CD4-positive, alpha-beta T cell treated with Interleukin-17A for 4 hours (primary cell): ENCODE data around the gene GJA9.
"Not testable (repeated sequence)": the region's sequence is repeated elsewhere in the genome, so short reads cannot be mapped to it uniquely, and the experiment has no call there.

Experiments used
- DNase-seq: peaks from one replicate; pipeline ENCODE4 v3.0.0-alpha.2; 2020; ENCODE audit warnings: mixed read lengths

The GJA9 gene

GRCh38 chr1:38873027-38873969, 8.1 kb downstream of the GJA9 start, which contains the start of gene MYCBP:
Gene MYCBP (minus strand): TSS chr1:38873348. CDS start chr1:38873305, 43 bp downstream.
- DNase-seq, result peak; percentile 96

GRCh38 chr1:38872401-38873026, 8.9 kb downstream of the GJA9 start:
- peak; percentile 52 for DNase-seq

DNA sequence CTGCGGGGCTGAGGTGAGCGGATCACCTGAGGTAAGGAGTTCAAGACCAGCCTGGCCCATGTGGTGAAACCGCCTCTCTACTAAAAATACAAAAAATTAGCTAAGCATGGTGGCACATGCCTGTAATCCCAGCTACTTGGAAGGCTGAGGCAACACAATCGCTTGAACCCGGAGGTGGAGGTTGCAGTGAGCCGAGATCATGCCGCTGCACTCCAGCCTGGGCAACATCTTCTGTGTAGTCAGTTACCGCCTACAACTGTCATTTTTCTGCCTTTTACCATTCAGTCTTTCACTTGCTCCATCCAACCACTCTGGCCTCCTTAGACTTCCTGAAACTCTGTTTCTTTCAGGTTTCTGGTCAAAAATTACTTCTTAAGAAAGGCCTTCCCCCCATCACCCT, 10.4 kb downstream of the GJA9 start:
- DNase-seq, result no peak

GRCh38 chr1:38867208-38867607, 14.2 kb downstream of the GJA9 start:
- no peak for DNase-seq

DNA sequence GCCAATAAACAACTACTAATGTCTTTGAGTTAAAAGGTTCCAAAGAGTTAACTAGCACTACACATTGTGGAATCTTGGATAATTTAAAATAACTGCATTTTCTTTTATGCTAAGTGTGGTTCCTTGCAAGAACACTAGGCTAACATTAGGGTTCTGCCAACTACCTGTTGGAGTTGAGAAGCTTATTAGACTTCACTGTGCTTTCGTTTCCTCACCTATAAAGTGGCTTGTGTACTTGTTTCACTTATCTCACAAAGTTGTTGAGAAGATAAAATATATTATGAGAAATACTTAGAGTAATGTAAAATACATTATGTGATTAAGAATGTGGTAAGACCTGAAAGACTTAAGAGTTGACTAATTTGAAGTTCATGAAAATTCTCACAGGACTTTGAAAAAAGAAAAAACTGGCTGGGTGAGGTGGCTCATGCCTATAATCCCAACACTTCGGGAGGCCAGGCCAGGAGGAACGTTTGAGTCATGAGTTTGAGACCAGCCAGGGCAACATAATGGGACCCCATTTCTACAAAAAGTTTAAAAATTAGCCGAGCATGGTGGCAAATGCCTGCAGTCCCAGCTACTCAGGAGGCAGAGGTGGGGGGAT, 16.2 kb downstream of the GJA9 start:
- no peak for DNase-seq

GRCh38 chr1:38860454-38860795, 21.0 kb downstream of the GJA9 start:
- no peak for DNase-seq

GRCh38 chr1:38859561-38860453, 21.6 kb downstream of the GJA9 start, which contains the start of gene RRAGC:
Gene RRAGC (minus strand): TSS chr1:38859772. CDS start chr1:38859646, 126 bp downstream.
- peak; percentile 97 for DNase-seq

- peak; percentile 49 for DNase-seq
Measured at GRCh38 chr1:38858833-38859560, 22.4 kb downstream of the GJA9 start.

DNA sequence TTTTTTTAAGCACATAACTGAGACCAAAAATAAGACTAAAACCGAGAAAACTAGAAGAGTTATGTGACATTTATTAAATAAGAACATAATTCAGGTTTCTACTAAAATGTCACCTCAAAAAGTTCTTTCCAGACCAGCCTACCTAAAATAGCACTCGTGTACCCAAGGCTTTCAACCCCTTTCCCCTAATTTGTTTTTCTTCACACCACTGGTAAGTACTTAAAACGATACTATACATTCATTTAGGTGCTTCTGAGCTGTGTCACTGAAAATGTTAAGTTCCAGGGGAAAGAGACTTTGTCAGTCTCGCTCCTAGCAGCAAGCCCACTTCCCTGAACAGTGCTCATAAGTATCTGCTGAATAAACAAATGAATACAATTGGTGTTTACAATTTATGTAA, 28.6 kb downstream of the GJA9 start:
- DNase-seq, result no peak

DNA sequence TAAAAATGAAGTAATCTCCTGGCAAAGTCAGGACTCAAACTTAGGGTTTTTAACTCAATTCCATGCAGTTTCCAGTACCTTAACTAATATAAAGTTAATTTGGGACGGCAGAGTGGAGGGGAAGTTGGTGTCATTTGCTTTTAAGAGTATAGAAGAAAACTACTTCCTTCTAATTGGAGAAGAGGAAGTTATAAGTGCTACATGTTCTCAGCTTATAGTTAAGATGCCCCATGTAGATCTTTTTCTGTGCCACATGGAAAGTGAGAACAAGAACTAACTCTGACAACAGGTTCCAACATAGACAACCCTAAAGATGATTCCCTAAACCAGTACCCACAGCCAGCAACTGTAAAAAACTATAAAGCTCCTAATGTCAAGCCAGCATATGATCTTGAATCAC, 33.3 kb downstream of the GJA9 start:
- no peak for DNase-seq

DNA sequence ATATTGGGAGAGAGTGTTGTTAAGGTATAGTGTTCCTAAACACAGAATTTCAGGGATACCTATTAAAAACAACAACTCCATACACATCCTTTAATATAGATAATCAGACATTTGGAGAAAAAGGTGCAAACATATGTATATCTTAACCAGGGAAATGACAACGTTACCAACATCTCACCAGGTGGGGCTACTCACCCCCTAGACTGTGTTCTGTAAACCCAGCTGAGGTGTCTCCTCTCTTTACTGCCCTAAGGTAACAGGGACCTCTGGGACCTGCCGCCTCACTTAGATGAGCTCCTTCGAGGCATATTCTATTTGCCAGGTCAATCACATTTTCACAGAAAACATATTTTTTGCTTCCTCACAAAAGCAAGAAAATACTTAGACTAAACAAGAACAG, 35.2 kb downstream of the GJA9 start:
- DNase-seq, result no peak

DNA sequence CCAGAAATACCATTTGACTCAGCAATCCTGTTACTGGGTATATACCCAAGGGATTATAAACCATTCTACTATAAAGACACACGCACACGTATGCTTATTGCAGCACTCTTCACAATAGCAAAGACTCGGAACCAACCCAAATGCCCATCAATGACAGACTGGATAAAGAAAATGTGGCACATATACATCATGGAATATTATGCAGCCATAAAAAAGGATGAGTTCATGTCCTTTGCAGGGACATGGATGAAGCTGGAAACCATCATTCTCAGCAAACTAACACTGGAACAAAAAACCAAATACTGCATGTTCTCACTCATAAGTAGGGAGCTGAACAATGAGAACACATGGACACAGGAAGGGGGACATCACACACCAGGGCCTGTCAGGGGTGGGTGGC, 36.3 kb downstream of the GJA9 start:
- not testable (repeated sequence) for DNase-seq

- no peak for DNase-seq
Measured at GRCh38 chr1:38840281-38840680, 41.1 kb downstream of the GJA9 start.

- DNase-seq, result no peak
Measured at GRCh38 chr1:38839363-38839762, 42.0 kb downstream of the GJA9 start.

GRCh38 chr1:38836316-38836715, 45.1 kb downstream of the GJA9 start:
- not testable (repeated sequence) for DNase-seq

DNA sequence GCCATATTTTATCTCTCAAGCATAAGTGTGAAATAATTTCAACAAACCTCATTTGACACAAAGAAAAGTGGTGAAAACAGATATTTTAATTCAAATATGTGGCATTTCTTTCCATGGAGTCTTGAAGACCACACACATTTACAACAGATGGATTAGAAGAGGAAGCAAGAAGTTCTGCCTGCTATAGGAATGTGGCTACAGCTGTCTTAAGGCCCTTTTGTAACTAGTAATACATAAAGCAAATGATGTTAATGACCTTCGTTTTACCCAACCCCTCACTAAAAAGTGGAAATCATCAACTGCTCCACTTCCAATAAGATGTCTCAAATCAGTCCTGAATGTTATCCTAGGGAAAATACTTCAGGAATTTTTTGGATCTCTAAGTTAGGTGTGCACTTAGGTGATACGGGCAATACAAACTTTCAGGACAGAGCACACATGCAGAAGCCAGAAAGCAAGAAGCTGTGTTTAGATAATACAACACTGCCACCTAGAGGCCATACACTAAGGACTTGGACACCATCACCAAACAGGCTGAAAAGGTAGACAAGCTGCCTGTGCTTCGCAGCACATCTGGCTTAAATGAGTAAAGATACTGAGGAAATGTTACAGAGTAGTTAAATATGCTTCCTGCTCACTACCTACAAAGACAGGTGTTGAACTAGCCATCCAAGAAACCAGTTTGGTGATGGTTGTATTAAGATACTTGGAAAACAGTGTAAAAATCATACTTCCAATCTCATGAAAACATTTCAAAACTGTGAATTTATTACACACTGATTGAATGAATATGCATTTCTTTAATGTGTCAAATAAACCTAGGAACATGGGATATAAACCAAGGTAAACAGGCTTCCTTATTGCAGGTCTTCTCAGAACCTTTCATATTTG, 46.2 kb downstream of the GJA9 start:
- peak; percentile 56 for DNase-seq

GRCh38 chr1:38834221-38834782, 47.1 kb downstream of the GJA9 start:
- DNase-seq, result no peak

DNA sequence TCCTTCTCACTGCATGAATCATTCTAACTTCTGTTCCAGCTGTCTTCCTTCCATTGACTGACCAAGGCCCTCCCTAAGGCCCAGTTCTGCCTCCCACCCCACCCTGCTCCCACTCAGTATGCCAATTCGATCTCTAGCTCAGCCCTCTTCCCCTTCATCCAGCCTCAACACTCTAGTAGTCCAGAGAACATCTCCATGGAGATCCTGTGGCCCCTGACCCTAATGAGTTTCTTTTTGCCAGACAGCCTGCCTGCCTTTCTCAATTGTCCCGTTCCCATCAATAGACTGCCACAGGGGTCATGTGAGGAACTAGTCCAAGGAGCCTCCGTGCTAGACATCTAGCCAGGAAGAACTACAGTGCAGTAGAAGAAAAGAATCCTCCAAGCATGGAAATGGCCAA, 48.2 kb downstream of the GJA9 start:
- no peak for DNase-seq

- DNase-seq, result no peak
Measured at GRCh38 chr1:38832370-38832734, 49.0 kb downstream of the GJA9 start.

DNA sequence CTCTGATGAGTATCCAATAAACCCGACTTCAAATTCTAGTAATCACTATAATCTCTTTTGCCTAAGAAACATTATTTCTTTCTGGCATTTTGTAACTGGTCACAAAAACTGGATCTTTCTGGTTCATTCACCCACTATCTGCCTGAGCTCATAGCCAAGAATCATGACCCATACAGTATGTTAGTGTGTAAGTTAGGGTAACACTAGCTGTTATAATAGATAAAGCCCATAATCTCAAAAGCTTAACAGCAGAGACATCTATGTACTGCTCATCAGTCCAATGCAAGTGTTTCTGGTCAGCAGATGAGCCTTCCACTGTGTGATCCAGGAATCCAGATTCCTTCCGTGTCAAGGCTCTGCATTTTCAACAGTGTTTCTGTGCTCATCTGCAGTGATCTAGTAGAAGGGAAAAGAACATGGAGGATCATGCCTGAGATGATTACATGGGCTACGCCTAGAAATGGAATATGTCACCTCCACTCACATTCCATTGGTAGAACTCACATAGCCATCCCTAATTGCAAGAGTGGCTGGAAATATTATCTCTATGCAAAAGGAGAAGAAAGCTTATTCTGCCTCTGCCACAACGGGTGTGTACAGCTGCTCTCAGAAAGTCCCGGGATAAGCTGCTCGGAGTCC, 49.5 kb downstream of the GJA9 start:
- no peak for DNase-seq
